ENCODE data around the gene PRKAR1B.

PRKAR1B gene

GRCh38 chr7:770336-770735, 43.3 kb upstream of the PRKAR1B start:
- TF ChIP-seq EZH2 (IDR thresholded peaks at IDR 0.05; ENCODE audit: borderline replicate concordance, low read length) = no peak
- TF ChIP-seq CTCF (IDR thresholded peaks at IDR 0.05; ENCODE audit: low read length) = no peak
- Histone ChIP-seq H3K27me3 (ENCODE audit: insufficient read depth, low read length) (no peaks in the 10 kb centered on the region), H4K20me1 (ENCODE audit: insufficient read depth, low read length) (no peaks in the 10 kb centered on the region), H3K9me3 (ENCODE audit: low read length) (no peaks in the 10 kb centered on the region), H3K9ac (ENCODE audit: low read length) (no peak overlapping the region), H3K4me2 (ENCODE audit: low read length) (no peak overlapping the region), H2AFZ (ENCODE audit: low read length) (no peak overlapping the region), H3K9me2 (ENCODE audit: low read depth, low read length) (no peaks in the 10 kb centered on the region), H3K36me3 (ENCODE audit: insufficient read depth, low read length) (peaks cover 18% of the 10 kb centered on the region), H3K4me3 (ENCODE audit: low read depth, low read length, poor library complexity, severe bottlenecking) (no peak overlapping the region), H3F3A (ENCODE audit: insufficient read depth, low read length) (no peaks in the 10 kb centered on the region), H3K27ac (ENCODE audit: low read depth, low read length, poor library complexity, severe bottlenecking) (no peak overlapping the region), H3K4me1 (ENCODE audit: insufficient read depth, low read length, severe bottlenecking) (no peaks in the 10 kb centered on the region), H3K79me2 (ENCODE audit: insufficient read depth, low read length) (no peaks in the 10 kb centered on the region)

DNA sequence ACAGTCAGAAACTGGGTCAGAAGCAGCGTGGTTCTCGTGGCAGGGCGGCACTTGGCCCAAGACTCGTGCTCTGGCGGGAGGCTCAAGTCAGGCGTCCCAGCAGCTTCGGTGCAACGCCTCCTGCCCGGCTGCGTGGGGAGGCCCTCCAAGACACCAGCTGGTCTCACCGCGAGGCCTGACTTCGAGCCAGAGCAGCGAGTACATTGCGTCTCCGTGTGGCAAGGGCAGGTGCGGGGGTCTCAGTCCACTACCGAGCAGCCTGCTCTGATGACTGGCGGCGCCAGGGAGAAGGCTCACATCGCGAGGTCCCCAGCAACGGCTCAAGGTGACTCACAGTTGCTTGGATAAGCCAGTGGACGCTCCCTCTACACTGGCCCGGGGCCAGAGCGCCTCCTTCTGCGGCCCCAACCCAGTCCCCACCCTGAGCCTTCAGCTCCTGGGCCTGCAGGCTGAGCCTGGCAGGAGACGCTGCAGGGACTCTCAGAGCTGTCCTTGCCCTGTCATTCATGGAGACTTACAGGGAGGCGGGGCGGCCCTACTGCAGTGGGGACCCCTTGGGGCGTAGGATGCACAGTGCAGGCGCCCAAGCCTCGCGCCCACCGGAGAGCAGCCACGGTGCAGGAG, 41.9 kb upstream of the PRKAR1B start:
- H3K9me2 ChIP-seq (ENCODE audit: low read depth, low read length) = no peaks in the 10 kb centered on the region
- peaks cover 25% of the 10 kb centered on the region for H3K36me3 ChIP-seq (ENCODE audit: insufficient read depth, low read length)
- H3K27ac ChIP-seq (ENCODE audit: low read depth, low read length, poor library complexity, severe bottlenecking) = no peak overlapping the region
- TF ChIP-seq EZH2 (IDR thresholded peaks at IDR 0.05; ENCODE audit: borderline replicate concordance, low read length) (no peak), CTCF (IDR thresholded peaks at IDR 0.05; ENCODE audit: low read length) (no peak)
- no peaks in the 10 kb centered on the region for H3K27me3 ChIP-seq (ENCODE audit: insufficient read depth, low read length)
- H3F3A ChIP-seq (ENCODE audit: insufficient read depth, low read length) = no peaks in the 10 kb centered on the region
- H2AFZ ChIP-seq (ENCODE audit: low read length) = no peak overlapping the region
- no peaks in the 10 kb centered on the region for H4K20me1 ChIP-seq (ENCODE audit: insufficient read depth, low read length)
- H3K4me1 ChIP-seq (ENCODE audit: insufficient read depth, low read length, severe bottlenecking) = no peaks in the 10 kb centered on the region
- H3K9me3 ChIP-seq (ENCODE audit: low read length) = no peaks in the 10 kb centered on the region
- no peak overlapping the region for H3K9ac ChIP-seq (ENCODE audit: low read length)
- H3K4me3 ChIP-seq (ENCODE audit: low read depth, low read length, poor library complexity, severe bottlenecking) = no peak overlapping the region
- no peak overlapping the region for H3K4me2 ChIP-seq (ENCODE audit: low read length)
- no peaks in the 10 kb centered on the region for H3K79me2 ChIP-seq (ENCODE audit: insufficient read depth, low read length)

DNA sequence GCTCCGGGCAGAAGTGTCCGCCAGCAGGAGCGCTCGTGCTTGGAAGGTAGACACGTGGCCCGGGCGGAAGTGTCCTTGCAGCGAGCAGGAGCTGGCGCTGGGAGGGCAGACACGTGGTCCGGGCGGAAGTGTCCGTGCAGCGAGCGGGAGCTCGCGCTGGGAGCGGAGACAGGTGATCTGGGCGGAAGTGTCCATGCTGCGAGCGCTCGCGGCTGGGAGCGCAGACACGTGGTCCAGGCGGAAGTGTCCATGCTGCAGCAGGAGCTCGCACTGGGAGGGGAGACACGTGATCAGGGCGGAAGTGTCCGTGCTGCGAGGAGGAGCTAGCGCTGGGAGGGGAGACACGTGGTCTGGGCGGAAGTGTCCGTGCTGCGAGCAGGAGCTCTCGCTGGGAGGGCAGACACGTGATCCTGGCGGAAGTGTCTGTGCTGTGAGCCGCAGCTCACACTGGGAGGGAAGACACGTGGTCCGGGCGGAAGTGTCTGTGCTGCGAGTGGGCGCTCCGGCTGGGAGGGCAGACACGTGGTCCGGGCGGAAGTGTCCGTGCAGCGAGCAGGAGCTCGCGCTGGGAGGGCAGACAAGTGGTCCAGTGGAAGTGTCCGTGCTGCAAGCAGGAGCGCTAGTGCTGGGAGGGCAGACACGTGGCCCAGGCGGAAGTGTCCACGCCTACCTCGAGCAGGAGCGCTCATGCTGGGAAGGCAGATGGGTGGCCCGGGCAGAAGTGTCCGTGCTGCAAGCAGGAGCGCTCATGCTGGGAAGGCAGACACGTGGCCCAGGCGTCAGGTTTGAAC, 41.1 kb upstream of the PRKAR1B start:
- Histone ChIP-seq H3K27ac (ENCODE audit: low read depth, low read length, poor library complexity, severe bottlenecking) (no peak overlapping the region), H3K9me3 (ENCODE audit: low read length) (no peaks in the 10 kb centered on the region), H3F3A (ENCODE audit: insufficient read depth, low read length) (no peaks in the 10 kb centered on the region), H3K4me1 (ENCODE audit: insufficient read depth, low read length, severe bottlenecking) (no peaks in the 10 kb centered on the region), H3K9me2 (ENCODE audit: low read depth, low read length) (no peaks in the 10 kb centered on the region), H2AFZ (ENCODE audit: low read length) (no peak overlapping the region), H3K4me3 (ENCODE audit: low read depth, low read length, poor library complexity, severe bottlenecking) (no peak overlapping the region), H3K79me2 (ENCODE audit: insufficient read depth, low read length) (no peaks in the 10 kb centered on the region), H3K4me2 (ENCODE audit: low read length) (no peak overlapping the region), H3K36me3 (ENCODE audit: insufficient read depth, low read length) (peaks cover 33% of the 10 kb centered on the region), H3K9ac (ENCODE audit: low read length) (no peak overlapping the region), H3K27me3 (ENCODE audit: insufficient read depth, low read length) (no peaks in the 10 kb centered on the region), H4K20me1 (ENCODE audit: insufficient read depth, low read length) (no peaks in the 10 kb centered on the region)
- no peak for TF ChIP-seq EZH2 (IDR thresholded peaks at IDR 0.05; ENCODE audit: borderline replicate concordance, low read length)
- TF ChIP-seq CTCF (IDR thresholded peaks at IDR 0.05; ENCODE audit: low read length) = no peak

Measured in OCI-LY1 (cell line).